Lower lobe of right lung (tissue), 2 donors: ENCODE results near the gene PSD. TPM values are rescaled to one million over a fixed set of nuclear protein-coding genes. Genes with fewer than 3 reads are reported as not detected.
A peak's percentile ranks its signal among the peaks of the same experiment; 100 is the strongest.

ENCODE experiments used
- ATAC-seq, 2 donors: fragments of 200-7000 bp; cut with Tn5 transposase; one replicate each; pipeline ENCODE4 v1.9.1; 2020 to 2022; ENCODE audit warnings: mild to moderate bottlenecking in 2 of 2, moderate library complexity in 2 of 2
- DNase-seq: peaks from one replicate; pipeline ENCODE4 v3.0.0-alpha.2; 2020
- H3K27ac ChIP-seq: fragments of 200-600 bp; one replicate; pipeline ENCODE4 v1.8.0; 2022
- H3K27me3 ChIP-seq: fragments of 200-600 bp; one replicate; pipeline ENCODE4 v1.8.0; 2022; ENCODE audit warnings: low read depth
- H3K36me3 ChIP-seq: fragments of 200-600 bp; one replicate; pipeline ENCODE4 v1.8.0; 2022; ENCODE audit warnings: mild to moderate bottlenecking
- H3K4me1 ChIP-seq: fragments of 200-600 bp; one replicate; pipeline ENCODE4 v1.8.0; 2022
- H3K4me3 ChIP-seq: fragments of 200-600 bp; one replicate; pipeline ENCODE4 v1.8.0; 2022; ENCODE audit warnings: mild to moderate bottlenecking
- H3K9me3 ChIP-seq: fragments of 200-600 bp; one replicate; pipeline ENCODE4 v1.8.0; 2022
- intact Hi-C: fragments of 100-400 bp; cut with DNase I; formaldehyde crosslinking; loops from one replicate; pipeline ENCODE4 v1.11.0; 2022
- total RNA-seq: library from RNA; stranded (reverse); fragmentation: NEBNext Ultra II Directional; extraction: Animal tissue kit (Norgen Biotek cat#: 25700); gene quantifications from one replicate; pipeline ENCODE4 v1.2.1, GENCODE V29; 2021
- TF ChIP-seq, protein P1 (sequence below): fragments of 200-600 bp; IDR thresholded peaks from one replicate; pipeline ENCODE4 v1.8.0; 2022; ENCODE audit warnings: antibody characterized with exemption, mild to moderate bottlenecking
- donor health status: DM: no; HTN: yes; CAD: no; lungs with severe emphysema.

PSD gene
- total RNA-seq, 1 donor from 2014 or later: 5.3 TPM

DNA sequence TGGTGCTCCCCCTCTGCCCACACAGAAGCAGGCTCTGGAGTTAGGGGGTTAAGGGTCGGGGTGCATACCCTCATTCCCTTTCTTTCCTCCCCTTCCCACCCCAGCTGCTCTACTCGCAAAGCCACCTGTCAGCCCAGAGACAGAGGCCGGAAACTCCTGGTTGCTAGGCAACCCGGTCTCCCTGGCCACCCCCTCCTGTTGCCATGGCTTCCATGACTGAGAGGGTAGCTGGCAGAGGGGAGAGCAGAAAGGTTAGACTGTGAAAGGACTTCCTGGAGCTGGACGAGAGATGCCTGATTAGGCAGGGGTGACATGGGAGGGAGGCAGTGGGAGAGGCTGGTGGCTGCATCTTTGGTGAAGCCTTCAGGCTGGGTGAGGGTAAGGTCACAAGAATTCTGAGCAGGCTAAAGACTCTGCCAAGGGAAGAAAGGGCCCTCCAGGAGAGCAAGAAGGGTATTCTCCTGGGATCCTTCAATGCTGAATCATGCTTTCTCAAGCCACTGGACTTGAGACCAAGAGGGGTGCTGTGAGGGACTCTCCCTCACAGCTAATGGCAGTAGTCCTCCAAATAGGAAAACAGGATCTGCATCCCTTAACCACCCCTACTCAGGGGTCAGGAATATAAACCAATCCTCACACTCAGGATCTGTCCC, 5.4 kb downstream of the PSD start:
- no peaks in the 10 kb centered on the region for H3K9me3 ChIP-seq
- intact Hi-C loops: no loop called here
- TF ChIP-seq, protein P1, sequence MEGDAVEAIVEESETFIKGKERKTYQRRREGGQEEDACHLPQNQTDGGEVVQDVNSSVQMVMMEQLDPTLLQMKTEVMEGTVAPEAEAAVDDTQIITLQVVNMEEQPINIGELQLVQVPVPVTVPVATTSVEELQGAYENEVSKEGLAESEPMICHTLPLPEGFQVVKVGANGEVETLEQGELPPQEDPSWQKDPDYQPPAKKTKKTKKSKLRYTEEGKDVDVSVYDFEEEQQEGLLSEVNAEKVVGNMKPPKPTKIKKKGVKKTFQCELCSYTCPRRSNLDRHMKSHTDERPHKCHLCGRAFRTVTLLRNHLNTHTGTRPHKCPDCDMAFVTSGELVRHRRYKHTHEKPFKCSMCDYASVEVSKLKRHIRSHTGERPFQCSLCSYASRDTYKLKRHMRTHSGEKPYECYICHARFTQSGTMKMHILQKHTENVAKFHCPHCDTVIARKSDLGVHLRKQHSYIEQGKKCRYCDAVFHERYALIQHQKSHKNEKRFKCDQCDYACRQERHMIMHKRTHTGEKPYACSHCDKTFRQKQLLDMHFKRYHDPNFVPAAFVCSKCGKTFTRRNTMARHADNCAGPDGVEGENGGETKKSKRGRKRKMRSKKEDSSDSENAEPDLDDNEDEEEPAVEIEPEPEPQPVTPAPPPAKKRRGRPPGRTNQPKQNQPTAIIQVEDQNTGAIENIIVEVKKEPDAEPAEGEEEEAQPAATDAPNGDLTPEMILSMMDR: no peak
- no peaks in the 10 kb centered on the region for H3K36me3 ChIP-seq
- ATAC-seq (no peak), DNase-seq (no peak)
- peaks cover 12% of the 10 kb centered on the region for H3K4me1 ChIP-seq
- H3K27me3 ChIP-seq: peaks cover 86% of the 10 kb centered on the region
- no peak overlapping the region for H3K27ac ChIP-seq
- H3K4me3 ChIP-seq: no peak overlapping the region

- no peak for ATAC-seq
- H3K27me3 ChIP-seq: peaks cover 87% of the 10 kb centered on the region
- DNase-seq: no peak
Observed at GRCh38 chr10:102412293-102412692, 6.3 kb downstream of the PSD start.

GRCh38 chr10:102411341-102412255, 7.0 kb downstream of the PSD start:
- TF ChIP-seq, protein P1: no peak
- DNase-seq (no peak), ATAC-seq (no peak)
- no peaks in the 10 kb centered on the region for H3K36me3 ChIP-seq
- H3K9me3 ChIP-seq: no peaks in the 10 kb centered on the region
- peaks cover 82% of the 10 kb centered on the region for H3K27me3 ChIP-seq
- no peak overlapping the region for H3K27ac ChIP-seq
- H3K4me3 ChIP-seq: no peak overlapping the region
- H3K4me1 ChIP-seq: peaks cover 12% of the 10 kb centered on the region
- intact Hi-C loops: no loop called here

More at GRCh38 chr10:102412293-102412692, 6.3 kb downstream of the PSD start:
- Histone ChIP-seq H3K9me3 (no peaks in the 10 kb centered on the region), H3K36me3 (no peaks in the 10 kb centered on the region), H3K27ac (no peak overlapping the region), H3K4me1 (peaks cover 12% of the 10 kb centered on the region), H3K4me3 (no peak overlapping the region)
- TF ChIP-seq, protein P1: no peak
- intact Hi-C loops: no loop called here

DNA sequence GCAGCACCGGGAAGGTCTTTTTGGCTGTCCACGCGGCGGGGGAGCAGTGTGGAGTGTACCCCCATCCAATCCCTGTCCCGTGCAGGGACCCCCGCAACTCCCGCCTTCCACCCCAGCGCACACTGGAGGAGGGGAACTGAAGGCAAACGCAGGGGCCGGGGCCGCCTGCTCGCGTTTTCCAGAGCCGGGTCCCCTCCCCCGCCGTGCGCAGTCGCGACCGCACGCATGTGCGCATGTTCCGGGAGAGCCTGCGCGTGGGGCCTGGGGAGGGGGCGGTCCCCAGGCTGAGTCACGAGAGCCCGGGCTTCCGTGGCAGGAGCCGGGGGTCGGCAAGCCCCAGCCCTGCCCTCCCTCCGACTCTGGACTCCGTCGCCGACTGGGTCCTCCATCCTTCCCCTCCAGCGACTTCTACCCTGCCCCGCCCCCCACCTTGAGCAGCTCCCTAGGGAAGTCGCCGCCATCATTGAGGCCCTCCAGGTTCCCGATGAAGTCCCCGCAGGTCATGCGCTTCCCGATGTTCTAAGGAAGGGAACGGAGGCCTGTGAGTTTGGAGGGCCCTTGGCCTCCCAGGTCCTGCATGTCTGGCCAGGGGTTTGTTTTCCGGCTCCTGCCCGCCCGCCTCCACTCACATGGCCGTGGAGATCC, 8.0 kb downstream of the PSD start:
- DNase-seq (peak; percentile 43), ATAC-seq (no peak)
- H3K36me3 ChIP-seq: no peaks in the 10 kb centered on the region
- intact Hi-C loops: no loop called here
- no peaks in the 10 kb centered on the region for H3K9me3 ChIP-seq
- peaks cover 12% of the 10 kb centered on the region for H3K4me1 ChIP-seq
- H3K27ac ChIP-seq: no peak overlapping the region
- H3K27me3 ChIP-seq: peaks cover 73% of the 10 kb centered on the region
- H3K4me3 ChIP-seq: peak overlapping the region; percentile 20
- TF ChIP-seq, protein P1: no peak

DNA sequence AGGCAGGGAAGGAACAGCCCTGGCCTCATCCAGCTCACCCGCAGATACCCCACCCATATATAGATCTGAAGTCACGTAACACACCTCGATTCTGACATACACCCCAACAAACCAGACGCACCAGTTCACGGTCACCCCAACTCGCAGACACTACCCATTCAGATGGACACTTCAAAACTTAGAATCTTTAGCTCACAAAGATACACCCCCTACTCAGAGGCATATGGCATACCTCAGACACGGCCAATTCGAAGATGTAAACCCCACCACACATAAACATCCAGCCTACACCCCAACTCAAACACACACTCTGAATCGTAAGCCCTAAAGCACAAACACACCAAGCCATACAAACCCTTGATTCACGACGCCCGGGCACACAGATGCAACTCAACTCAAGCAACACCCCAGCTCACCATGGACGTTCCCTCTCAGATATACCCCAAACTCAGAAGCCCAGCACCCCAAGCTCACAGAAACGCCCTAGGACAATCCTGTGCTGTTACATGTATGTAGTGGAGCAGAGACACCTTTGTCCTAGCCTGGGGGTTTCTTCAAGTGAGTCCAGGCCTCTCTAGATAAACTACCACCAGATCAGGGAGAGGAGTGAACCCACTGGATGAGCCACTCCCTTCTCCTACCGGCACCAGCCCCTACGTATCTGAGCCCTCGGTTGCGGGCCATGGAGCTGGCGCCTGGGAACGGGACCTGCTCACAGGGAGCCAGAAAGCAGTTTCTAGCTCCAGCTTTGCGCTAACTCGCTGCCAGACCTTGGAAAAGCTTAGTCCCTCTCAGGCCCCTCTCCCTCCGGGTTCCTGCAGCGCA, 8.8 kb downstream of the PSD start:
- TF ChIP-seq, protein P1: no peak
- no peak for ATAC-seq
- DNase-seq: no peak
- H3K9me3 ChIP-seq: no peaks in the 10 kb centered on the region
- intact Hi-C loops: no loop called here
- H3K27me3 ChIP-seq: peaks cover 65% of the 10 kb centered on the region
- no peak overlapping the region for H3K27ac ChIP-seq
- peak overlapping the region; percentile 45 for H3K4me3 ChIP-seq
- no peaks in the 10 kb centered on the region for H3K36me3 ChIP-seq
- peaks cover 12% of the 10 kb centered on the region for H3K4me1 ChIP-seq
